Thymus (tissue), 11 donors: ENCODE measurements around the gene HACD3. TPM values are rescaled to one million over a fixed set of nuclear protein-coding genes. Genes with fewer than 3 reads are reported as not detected.

Source experiments
- DNase-seq, 9 donors: peaks; one replicate each; pipeline ENCODE4 v3.0.0-alpha.2; 2013; ENCODE audit warnings: low spot score in 9 of 9, low read depth in 6 of 9, missing footprints in 1 of 9
- H3K27ac ChIP-seq, 2 donors: one replicate each; pipeline ENCODE4 v1.5.1; 2013; ENCODE audit warnings: control low read depth in 1 of 2, low read depth in 1 of 2, low read length in 1 of 2, mild to moderate bottlenecking in 1 of 2, moderate library complexity in 1 of 2
- H3K27me3 ChIP-seq, 2 donors: one replicate each; pipeline ENCODE4 v1.5.1; 2013; ENCODE audit warnings: low read length in 1 of 2; ENCODE audit not compliant: control insufficient read depth in 2 of 2, insufficient read depth in 1 of 2
- H3K36me3 ChIP-seq, 2 donors: one replicate each; pipeline ENCODE4 v1.5.1; 2013; ENCODE audit warnings: low read length in 1 of 2, mild to moderate bottlenecking in 1 of 2, moderate library complexity in 1 of 2; ENCODE audit not compliant: control insufficient read depth in 2 of 2, insufficient read depth in 2 of 2
- H3K4me1 ChIP-seq, 2 donors: one replicate each; pipeline ENCODE4 v1.5.1; 2013; ENCODE audit warnings: low read length in 2 of 2; ENCODE audit not compliant: control insufficient read depth in 2 of 2, insufficient read depth in 2 of 2
- H3K4me3 ChIP-seq, 2 donors: one replicate each; pipeline ENCODE4 v1.5.1; 2013; ENCODE audit warnings: low read length in 2 of 2, control low read depth in 1 of 2, mild to moderate bottlenecking in 1 of 2
- H3K9me3 ChIP-seq, 2 donors: one replicate each; pipeline ENCODE4 v1.5.1; 2013; ENCODE audit warnings: low read length in 1 of 2, mild to moderate bottlenecking in 1 of 2; ENCODE audit not compliant: control insufficient read depth in 2 of 2, insufficient read depth in 1 of 2
- WGBS: extraction: QIAGEN DNeasy Blood & Tissue Kit; methylation state at CpG from one replicate; pipeline ENCODE4 v1.1.7; 2013; 5-methylcytosine and 5-hydroxymethylcytosine counted together
- polyA plus RNA-seq: library from polyadenylated mRNA; stranded (reverse); fragments of 200-250 nt; gene quantifications from one replicate; pipeline ENCODE4 v1.2.3, GENCODE V29; 2013
- total RNA-seq: library from RNA; stranded (reverse); fragments of 120-200 nt; gene quantifications from one replicate; pipeline ENCODE4 v1.2.4, GENCODE V29; 2013
- donor health status: healthy.

The HACD3 gene
- total and polyA plus RNA-seq, 2 donors: 20.2 to 47.7 TPM

GRCh38 chr15:65517866-65518207 is 12.4 kb upstream of the HACD3 start:
- peak in 1 of 9 donors; percentile 9 for DNase-seq

GRCh38 chr15:65518633-65519285 is 11.5 kb upstream of the HACD3 start:
- DNase-seq: no peak
- 96% methylated on average over 4 of the region's 4 CpGs for WGBS
- peaks cover 4 to 12% of the 10 kb centered on the region in 2 donors for H3K4me1 ChIP-seq

More at GRCh38 chr15:65517866-65518207, 12.4 kb upstream of the HACD3 start:
- peaks cover 0 to 8% of the 10 kb centered on the region in 2 donors for H3K9me3 ChIP-seq
- H3K4me3 ChIP-seq: peak overlapping the region in 1 of 2 donors; percentile 70
- H3K27ac ChIP-seq: no peak overlapping the region
- H3K4me1 ChIP-seq: peaks cover 4 to 12% of the 10 kb centered on the region in 2 donors
- WGBS: 52% methylated on average over 8 of the region's 8 CpGs
- no peaks in the 10 kb centered on the region for H3K27me3 ChIP-seq
- peaks cover 8 to 13% of the 10 kb centered on the region in 2 donors for H3K36me3 ChIP-seq

GRCh38 chr15:65521350-65521749 is 8.9 kb upstream of the HACD3 start:
- peaks cover 3 to 10% of the 10 kb centered on the region in 2 donors for H3K4me1 ChIP-seq
- no peaks in the 10 kb centered on the region for H3K36me3 ChIP-seq
- no peak overlapping the region for H3K4me3 ChIP-seq
- no peak overlapping the region for H3K27ac ChIP-seq
- H3K9me3 ChIP-seq: peaks cover 0 to 8% of the 10 kb centered on the region in 2 donors
- no peak for DNase-seq
- 96% methylated on average over 7 of the region's 7 CpGs for WGBS
- no peaks in the 10 kb centered on the region for H3K27me3 ChIP-seq

More at GRCh38 chr15:65518633-65519285, 11.5 kb upstream of the HACD3 start:
- Histone ChIP-seq H3K27me3 (no peaks in the 10 kb centered on the region), H3K27ac (no peak overlapping the region), H3K4me3 (no peak overlapping the region), H3K36me3 (peaks cover 8 to 13% of the 10 kb centered on the region in 2 donors), H3K9me3 (peaks cover 0 to 8% of the 10 kb centered on the region in 2 donors)

GRCh38 chr15:65524226-65524625 is 6.0 kb upstream of the HACD3 start:
- no peaks in the 10 kb centered on the region for H3K27me3 ChIP-seq
- no peaks in the 10 kb centered on the region for H3K9me3 ChIP-seq
- H3K4me1 ChIP-seq: no peaks in the 10 kb centered on the region
- H3K36me3 ChIP-seq: no peaks in the 10 kb centered on the region
- DNase-seq: no peak
- no peak overlapping the region for H3K27ac ChIP-seq
- 91% methylated on average over 10 of the region's 10 CpGs for WGBS
- H3K4me3 ChIP-seq: no peak overlapping the region

- Histone ChIP-seq H3K27ac (no peak overlapping the region), H3K9me3 (no peaks in the 10 kb centered on the region), H3K4me1 (peaks cover 4 to 5% of the 10 kb centered on the region in 2 donors), H3K36me3 (no peaks in the 10 kb centered on the region), H3K4me3 (no peak overlapping the region), H3K27me3 (no peaks in the 10 kb centered on the region)
- WGBS: 98% methylated on average over 1 of the region's 1 CpG
- DNase-seq: no peak
Observed at GRCh38 chr15:65525622-65526021, 4.6 kb upstream of the HACD3 start.

- H3K27ac ChIP-seq: no peak overlapping the region
- no peak for DNase-seq
Observed at GRCh38 chr15:65528461-65529060, 1.7 kb upstream of the HACD3 start.

GRCh38 chr15:65529762-65530317 is 423 bp upstream of the HACD3 start:
- Histone ChIP-seq H3K9me3 (no peaks in the 10 kb centered on the region), H3K27ac (peak overlapping the region in 1 of 2 donors; percentile 90), H3K27me3 (no peaks in the 10 kb centered on the region), H3K4me1 (peaks cover 8 to 14% of the 10 kb centered on the region in 2 donors), H3K4me3 (peak overlapping the region; percentile 76 to 87), H3K36me3 (no peaks in the 10 kb centered on the region)
- DNase-seq: no peak
- WGBS: 70% methylated on average over 13 of the region's 13 CpGs

More at GRCh38 chr15:65528461-65529060, 1.7 kb upstream of the HACD3 start:
- H3K36me3 ChIP-seq: no peaks in the 10 kb centered on the region
- peaks cover 8 to 14% of the 10 kb centered on the region in 2 donors for H3K4me1 ChIP-seq
- H3K9me3 ChIP-seq: no peaks in the 10 kb centered on the region
- WGBS: 97% methylated on average over 20 of the region's 20 CpGs
- no peak overlapping the region for H3K4me3 ChIP-seq
- H3K27me3 ChIP-seq: no peaks in the 10 kb centered on the region

- WGBS: 91% methylated on average over 1 of the region's 1 CpG
- Histone ChIP-seq H3K4me3 (no peak overlapping the region), H3K36me3 (peaks cover 2 to 6% of the 10 kb centered on the region in 2 donors), H3K4me1 (peaks cover 8 to 14% of the 10 kb centered on the region in 2 donors), H3K27me3 (no peaks in the 10 kb centered on the region), H3K27ac (no peak overlapping the region), H3K9me3 (no peaks in the 10 kb centered on the region)
- no peak for DNase-seq
Observed at GRCh38 chr15:65532738-65533051, 2.4 kb downstream of the HACD3 start.

GRCh38 chr15:65533057-65533756 is 2.9 kb downstream of the HACD3 start:
- Histone ChIP-seq H3K9me3 (no peaks in the 10 kb centered on the region), H3K27ac (peak overlapping the region in 1 of 2 donors; percentile 7), H3K4me3 (no peak overlapping the region), H3K36me3 (peaks cover 2 to 6% of the 10 kb centered on the region in 2 donors), H3K4me1 (peaks cover 8 to 14% of the 10 kb centered on the region in 2 donors), H3K27me3 (no peaks in the 10 kb centered on the region)
- no peak for DNase-seq
- 93% methylated on average over 5 of the region's 5 CpGs for WGBS
